WI38 (cell line): ENCODE results near the gene IFFO2.

Experiments
- H3K4me3 ChIP-seq: 2 replicates; pipeline ENCODE4 v1.5.1; 2011; ENCODE audit warnings: low read depth, mild to moderate bottlenecking, control low read depth, low read length
- CTCF ChIP-seq: IDR thresholded peaks from 2 replicates; pipeline ENCODE4 v1.5.1; 2012; ENCODE audit warnings: low read depth, mild to moderate bottlenecking, control low read depth, low read length

Gene IFFO2

GRCh38 chr1:18883079-18883478 lies 73.4 kb downstream of the IFFO2 start:
- H3K4me3 ChIP-seq, result no peak overlapping the region
- no peak for TF ChIP-seq CTCF

GRCh38 chr1:18882486-18882885 lies 74.0 kb downstream of the IFFO2 start:
- no peak overlapping the region for H3K4me3 ChIP-seq
- TF ChIP-seq CTCF, result no peak

- no peak for TF ChIP-seq CTCF
- H3K4me3 ChIP-seq, result no peak overlapping the region
These were observed 74.6 kb downstream of the IFFO2 start for GRCh38 chr1:18881642-18882431.

- no peak overlapping the region for H3K4me3 ChIP-seq
- TF ChIP-seq CTCF, result no peak
These were observed 75.3 kb downstream of the IFFO2 start for GRCh38 chr1:18881164-18881563.

GRCh38 chr1:18880585-18880984 lies 75.9 kb downstream of the IFFO2 start:
- TF ChIP-seq CTCF, result no peak
- no peak overlapping the region for H3K4me3 ChIP-seq

- H3K4me3 ChIP-seq, result no peak overlapping the region
- no peak for TF ChIP-seq CTCF
These were observed 76.6 kb downstream of the IFFO2 start for GRCh38 chr1:18879791-18880309.

- TF ChIP-seq CTCF, result no peak
- H3K4me3 ChIP-seq, result no peak overlapping the region
These were observed 77.2 kb downstream of the IFFO2 start for GRCh38 chr1:18879215-18879790.
